HUES64 (cell line): ENCODE data around the gene IQCH.
"Not testable (repeated sequence)": the region's sequence is repeated elsewhere in the genome, so short reads cannot be mapped to it uniquely, and the experiment has no call there.

ENCODE experiments used
- H3K27ac ChIP-seq: 2 replicates; pipeline ENCODE4 v1.7.0; 2013; ENCODE audit warnings: low read depth, low read length, inconsistent platforms
- H3K27me3 ChIP-seq: 2 replicates; pipeline ENCODE4 v1.6.1; 2013; ENCODE audit warnings: mild to moderate bottlenecking, low read length; ENCODE audit not compliant: insufficient read depth
- H3K36me3 ChIP-seq: 2 replicates; pipeline ENCODE4 v1.6.1; 2013; ENCODE audit warnings: mild to moderate bottlenecking, low read length; ENCODE audit not compliant: insufficient read depth
- H3K4me1 ChIP-seq: 2 replicates; pipeline ENCODE4 v1.6.1; 2013; ENCODE audit warnings: mild to moderate bottlenecking, low read length, moderate library complexity; ENCODE audit not compliant: insufficient read depth
- H3K4me3 ChIP-seq: 2 replicates; pipeline ENCODE4 v1.5.1; 2013; ENCODE audit warnings: mild to moderate bottlenecking, low read length, moderate library complexity
- H3K9ac ChIP-seq: 2 replicates; pipeline ENCODE4 v1.6.1; 2013; ENCODE audit warnings: mild to moderate bottlenecking, low read depth, low read length
- H3K9me3 ChIP-seq: 2 replicates; pipeline ENCODE4 v1.6.1; 2013; ENCODE audit warnings: low read depth, low read length; ENCODE audit not compliant: insufficient read depth
- WGBS: fragments of 150-250, 120-280 bp; methylation state at CpG from one replicate; pipeline ENCODE4 v1.1.7; 2013; ENCODE audit warnings: missing lambda C conversion rate; 5-methylcytosine and 5-hydroxymethylcytosine counted together

IQCH gene

GRCh38 chr15:67416891-67417290, 162.3 kb downstream of the IQCH start:
- WGBS: 84% methylated on average over 6 of the region's 6 CpGs
- H3K9me3 ChIP-seq: no peaks in the 10 kb centered on the region
- H3K27me3 ChIP-seq: no peaks in the 10 kb centered on the region
- H3K9ac ChIP-seq: no peak overlapping the region
- H3K27ac ChIP-seq: no peak overlapping the region
- peaks cover 11% of the 10 kb centered on the region for H3K4me1 ChIP-seq
- H3K36me3 ChIP-seq: no peaks in the 10 kb centered on the region
- no peak overlapping the region for H3K4me3 ChIP-seq

DNA sequence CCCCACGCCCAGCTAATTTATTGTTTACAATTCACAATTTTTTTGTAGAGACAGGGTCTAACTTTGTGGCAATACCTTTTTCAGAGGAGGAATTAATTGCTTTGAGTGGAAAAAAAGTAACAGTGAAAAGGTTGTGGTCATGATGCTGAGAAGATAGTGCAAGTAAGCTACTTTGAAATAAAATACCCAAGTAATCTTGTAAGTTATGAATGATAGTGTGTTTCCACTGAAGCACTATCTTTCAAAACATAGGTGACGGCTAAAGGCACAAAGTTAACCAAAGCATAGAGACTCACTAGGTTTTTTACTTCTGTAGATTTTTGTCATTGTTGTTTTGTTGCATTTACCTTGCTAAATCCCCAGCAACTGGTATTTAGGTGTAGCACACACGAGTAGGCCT, 165.1 kb downstream of the IQCH start:
- H3K4me3 ChIP-seq: no peak overlapping the region
- 89% methylated on average over 3 of the region's 3 CpGs for WGBS
- no peak overlapping the region for H3K9ac ChIP-seq
- H3K36me3 ChIP-seq: no peaks in the 10 kb centered on the region
- peaks cover 10% of the 10 kb centered on the region for H3K4me1 ChIP-seq
- no peak overlapping the region for H3K27ac ChIP-seq
- H3K9me3 ChIP-seq: no peaks in the 10 kb centered on the region
- H3K27me3 ChIP-seq: no peaks in the 10 kb centered on the region; the same call in 1 of the 2 replicates

- WGBS: 92% methylated on average over 2 of the region's 2 CpGs
- H3K9ac ChIP-seq: no peak overlapping the region
These were observed 165.6 kb downstream of the IQCH start for GRCh38 chr15:67420137-67420536.

GRCh38 chr15:67421105-67421504, 166.5 kb downstream of the IQCH start:
- no peak overlapping the region for H3K27ac ChIP-seq
- H3K9me3 ChIP-seq: no peaks in the 10 kb centered on the region
- no peaks in the 10 kb centered on the region; the same call in 1 of the 2 replicates for H3K27me3 ChIP-seq
- H3K9ac ChIP-seq: no peak overlapping the region
- 89% methylated on average over 6 of the region's 6 CpGs for WGBS
- no peaks in the 10 kb centered on the region for H3K36me3 ChIP-seq
- peaks cover 3% of the 10 kb centered on the region; the same call in 1 of the 2 replicates for H3K4me1 ChIP-seq
- no peak overlapping the region for H3K4me3 ChIP-seq

More at GRCh38 chr15:67420137-67420536, 165.6 kb downstream of the IQCH start:
- Histone ChIP-seq H3K27me3 (no peaks in the 10 kb centered on the region; the same call in 1 of the 2 replicates), H3K36me3 (no peaks in the 10 kb centered on the region), H3K4me3 (no peak overlapping the region), H3K4me1 (peaks cover 6% of the 10 kb centered on the region; the same call in 1 of the 2 replicates), H3K9me3 (no peaks in the 10 kb centered on the region), H3K27ac (no peak overlapping the region)

DNA sequence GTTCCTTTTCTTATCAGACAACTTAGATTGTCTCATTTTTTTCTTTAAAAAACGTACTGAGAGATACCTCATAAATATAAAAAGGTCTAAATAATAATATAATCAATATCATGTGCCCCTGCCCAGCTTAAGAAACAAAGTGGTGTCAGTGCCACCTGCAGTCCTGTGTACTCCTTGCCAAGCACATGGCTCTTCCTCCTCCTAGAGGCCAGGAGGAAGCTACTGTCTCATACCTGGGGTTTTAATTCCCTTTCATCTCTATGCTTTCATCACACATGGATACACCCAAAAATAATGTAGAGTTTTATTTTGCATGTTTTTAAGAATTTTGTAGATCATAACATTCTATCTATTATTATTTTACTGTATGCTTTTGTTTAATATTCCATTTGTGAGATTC, 167.7 kb downstream of the IQCH start:
- Histone ChIP-seq H3K27me3 (no peaks in the 10 kb centered on the region; the same call in 1 of the 2 replicates), H3K9me3 (no peaks in the 10 kb centered on the region), H3K27ac (no peak overlapping the region), H3K4me1 (no peaks in the 10 kb centered on the region), H3K36me3 (no peaks in the 10 kb centered on the region), H3K9ac (no peak overlapping the region), H3K4me3 (no peak overlapping the region)
- WGBS: no CpG with 5 or more reads among the region's 1 CpG

GRCh38 chr15:67433495-67434099, 179.0 kb downstream of the IQCH start:
- Histone ChIP-seq H3K9ac (no peak overlapping the region), H3K27ac (no peak overlapping the region), H3K4me1 (peaks cover 12% of the 10 kb centered on the region; the same call in 1 of the 2 replicates), H3K27me3 (no peaks in the 10 kb centered on the region), H3K4me3 (no peak overlapping the region), H3K9me3 (no peaks in the 10 kb centered on the region), H3K36me3 (no peaks in the 10 kb centered on the region)
- 31% methylated on average over 2 of the region's 3 CpGs for WGBS

GRCh38 chr15:67436351-67437250, 182.0 kb downstream of the IQCH start:
- peak overlapping the region; percentile 5; the same call in 1 of the 2 replicates for H3K27ac ChIP-seq
- H3K36me3 ChIP-seq, H3K27me3 ChIP-seq, H3K9ac ChIP-seq, H3K4me3 ChIP-seq, H3K9me3 ChIP-seq: not testable (repeated sequence)
- H3K4me1 ChIP-seq: peaks cover 12% of the 10 kb centered on the region; the same call in 1 of the 2 replicates
- 76% methylated on average over 12 of the region's 13 CpGs for WGBS

GRCh38 chr15:67444100-67444499, 189.5 kb downstream of the IQCH start:
- H3K27ac ChIP-seq: no peak overlapping the region
- no peak overlapping the region for H3K9ac ChIP-seq
- no peaks in the 10 kb centered on the region for H3K36me3 ChIP-seq
- no peaks in the 10 kb centered on the region for H3K9me3 ChIP-seq
- H3K4me3 ChIP-seq: no peak overlapping the region
- WGBS: 68% methylated on average over 2 of the region's 2 CpGs
- no peaks in the 10 kb centered on the region for H3K4me1 ChIP-seq
- H3K27me3 ChIP-seq: no peaks in the 10 kb centered on the region

DNA sequence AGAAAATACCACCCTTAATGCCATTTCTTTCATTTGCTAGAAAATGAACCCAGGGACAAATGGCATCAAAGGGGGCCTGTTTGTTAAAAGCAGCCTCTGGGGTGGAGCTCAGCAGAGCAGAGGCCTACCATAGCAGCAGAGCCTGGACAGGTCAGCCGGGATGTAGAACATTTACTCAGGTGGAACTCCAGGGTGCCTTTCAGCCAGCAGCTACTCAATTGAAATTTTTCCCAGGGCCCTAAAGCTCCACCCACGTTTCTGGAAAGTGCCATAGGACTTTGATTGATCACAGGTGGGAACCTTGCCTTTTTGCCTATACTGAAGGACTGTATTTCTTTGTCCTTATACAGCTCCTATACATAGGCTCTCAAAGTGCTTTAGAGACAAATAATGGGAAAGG, 191.9 kb downstream of the IQCH start:
- Histone ChIP-seq H3K4me3 (no peak overlapping the region), H3K4me1 (no peaks in the 10 kb centered on the region), H3K9ac (no peak overlapping the region), H3K36me3 (no peaks in the 10 kb centered on the region), H3K27me3 (no peaks in the 10 kb centered on the region), H3K9me3 (no peaks in the 10 kb centered on the region), H3K27ac (no peak overlapping the region)
- 42% methylated on average over 2 of the region's 2 CpGs for WGBS

DNA sequence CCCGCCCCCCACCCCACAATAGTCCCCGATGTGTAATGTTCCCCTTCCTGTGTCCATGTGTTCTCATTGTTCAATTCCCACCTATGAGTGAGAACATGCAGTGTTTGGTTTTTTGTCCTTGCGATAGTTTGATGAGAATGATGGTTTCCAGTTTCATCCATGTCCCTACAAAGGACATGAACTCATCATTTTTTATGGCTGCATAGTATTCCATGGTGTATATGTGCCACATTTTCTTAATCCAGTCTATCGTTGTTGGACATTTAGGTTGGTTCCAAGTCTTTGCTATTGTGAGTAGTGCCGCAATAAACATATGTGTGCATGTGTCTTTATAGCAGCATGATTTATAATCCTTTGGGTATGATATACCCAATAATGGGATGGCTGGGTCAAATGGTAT, 193.8 kb downstream of the IQCH start:
- not testable (repeated sequence) for H3K27me3 ChIP-seq, H3K27ac ChIP-seq, H3K9ac ChIP-seq, H3K9me3 ChIP-seq, H3K4me3 ChIP-seq, H3K36me3 ChIP-seq, H3K4me1 ChIP-seq
- 100% methylated on average over 2 of the region's 5 CpGs for WGBS

GRCh38 chr15:67453703-67454102, 199.1 kb downstream of the IQCH start:
- not testable (repeated sequence) for H3K27me3 ChIP-seq, H3K9ac ChIP-seq, H3K36me3 ChIP-seq, H3K9me3 ChIP-seq, H3K27ac ChIP-seq, H3K4me3 ChIP-seq, H3K4me1 ChIP-seq
- WGBS: 93% methylated on average over 11 of the region's 11 CpGs
